Calu3 (cell line): ENCODE results near the gene PREX1. TPM values are rescaled to one million over a fixed set of nuclear protein-coding genes. Genes with fewer than 3 reads are reported as not detected.

Experiments
- BruUV-seq: library from RNA; stranded (reverse); fragments of 400-500 nt; replicated peaks from 2 replicates; lab custom pipeline; 2021; lab: Mats Ljungman, UMichigan
- CTCF ChIA-PET: fragments of 300-600 bp; sonication (Branson Sonifier 250); formaldehyde crosslinking; loops from one replicate; lab custom pipeline; 2022; ENCODE audit warnings: antibody characterized with exemption; lab: Charles Lee
- DNase-seq: peaks from one replicate; pipeline ENCODE4 v3.0.0; 2022
- H3K27ac Mint-ChIP-seq: one replicate; pipeline ENCODE4 v1.8.0; 2022; ENCODE audit warnings: mixed read lengths; ENCODE audit not compliant: unreplicated experiment
- H3K27me3 Mint-ChIP-seq: one replicate; pipeline ENCODE4 v1.8.0; 2022; ENCODE audit warnings: mixed read lengths; ENCODE audit not compliant: unreplicated experiment
- H3K36me3 Mint-ChIP-seq: one replicate; pipeline ENCODE4 v1.8.0; 2022; ENCODE audit warnings: mild to moderate bottlenecking, moderate library complexity, mixed read lengths; ENCODE audit not compliant: insufficient read depth, unreplicated experiment
- H3K4me1 Mint-ChIP-seq: one replicate; pipeline ENCODE4 v1.8.0; 2022; ENCODE audit warnings: mild to moderate bottlenecking, low read depth, mixed read lengths; ENCODE audit not compliant: unreplicated experiment
- H3K4me3 Mint-ChIP-seq: one replicate; pipeline ENCODE4 v1.8.0; 2022; ENCODE audit warnings: mild to moderate bottlenecking, low read depth, moderate library complexity, mixed read lengths; ENCODE audit not compliant: unreplicated experiment
- H3K9me3 Mint-ChIP-seq: one replicate; pipeline ENCODE4 v1.8.0; 2022; ENCODE audit warnings: low read depth, mixed read lengths; ENCODE audit not compliant: unreplicated experiment
- intact Hi-C: fragments of 100-400 bp; cut with micrococcal nuclease; formaldehyde crosslinking; loops from one replicate; pipeline ENCODE4 v1.10.0; 2022; ENCODE audit not compliant: unreplicated experiment
- total RNA-seq: library from RNA; stranded (reverse); gene quantifications from 2 replicates; pipeline ENCODE4 v1.2.3, GENCODE V29; 2022
- TF ChIP-seq, protein P1 (sequence below): fragments of 200-600 bp; IDR thresholded peaks from one replicate; pipeline ENCODE4 v1.8.0; 2022; ENCODE audit warnings: antibody characterized with exemption; ENCODE audit not compliant: unreplicated experiment

PREX1 gene
- total RNA-seq, 1 experiment from 2014 or later = 0.31 TPM

DNA sequence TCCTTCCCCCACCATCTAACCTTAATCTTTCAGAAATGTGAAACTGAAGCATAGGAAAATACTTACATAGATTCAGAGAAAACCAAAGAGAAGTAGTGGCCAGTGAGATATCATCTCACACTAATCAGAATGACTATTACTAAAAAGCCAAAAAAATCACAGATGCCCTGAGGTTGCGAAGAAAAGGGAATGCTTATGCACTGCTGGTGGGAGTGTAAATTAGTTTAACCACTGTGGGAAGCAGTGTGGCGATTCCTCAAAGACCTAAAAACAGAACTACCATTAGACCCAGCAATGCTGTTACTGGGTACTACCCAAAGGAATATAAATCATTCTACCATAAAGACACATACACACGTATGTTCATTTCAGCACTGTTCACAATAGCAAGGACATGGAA, 9.2 kb upstream of the PREX1 start:
- intact Hi-C loops = no loop called here
- Mint-ChIP-seq H3K9me3 (no peaks in the 10 kb centered on the region), H3K27me3 (peaks cover 58% of the 10 kb centered on the region), H3K4me1 (peaks cover 8% of the 10 kb centered on the region), H3K36me3 (no peaks in the 10 kb centered on the region), H3K27ac (no peak overlapping the region), H3K4me3 (no peak overlapping the region)
- DNase-seq = no peak
- no TSS peak for BruUV-seq
- CTCF ChIA-PET = interaction anchor here (0.7 kb wide), 1 partner anchor 43 kb away, joined by 5 read pairs; no protein-coding TSS in a partner anchor
- TF ChIP-seq, protein P1, sequence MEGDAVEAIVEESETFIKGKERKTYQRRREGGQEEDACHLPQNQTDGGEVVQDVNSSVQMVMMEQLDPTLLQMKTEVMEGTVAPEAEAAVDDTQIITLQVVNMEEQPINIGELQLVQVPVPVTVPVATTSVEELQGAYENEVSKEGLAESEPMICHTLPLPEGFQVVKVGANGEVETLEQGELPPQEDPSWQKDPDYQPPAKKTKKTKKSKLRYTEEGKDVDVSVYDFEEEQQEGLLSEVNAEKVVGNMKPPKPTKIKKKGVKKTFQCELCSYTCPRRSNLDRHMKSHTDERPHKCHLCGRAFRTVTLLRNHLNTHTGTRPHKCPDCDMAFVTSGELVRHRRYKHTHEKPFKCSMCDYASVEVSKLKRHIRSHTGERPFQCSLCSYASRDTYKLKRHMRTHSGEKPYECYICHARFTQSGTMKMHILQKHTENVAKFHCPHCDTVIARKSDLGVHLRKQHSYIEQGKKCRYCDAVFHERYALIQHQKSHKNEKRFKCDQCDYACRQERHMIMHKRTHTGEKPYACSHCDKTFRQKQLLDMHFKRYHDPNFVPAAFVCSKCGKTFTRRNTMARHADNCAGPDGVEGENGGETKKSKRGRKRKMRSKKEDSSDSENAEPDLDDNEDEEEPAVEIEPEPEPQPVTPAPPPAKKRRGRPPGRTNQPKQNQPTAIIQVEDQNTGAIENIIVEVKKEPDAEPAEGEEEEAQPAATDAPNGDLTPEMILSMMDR = no peak

DNA sequence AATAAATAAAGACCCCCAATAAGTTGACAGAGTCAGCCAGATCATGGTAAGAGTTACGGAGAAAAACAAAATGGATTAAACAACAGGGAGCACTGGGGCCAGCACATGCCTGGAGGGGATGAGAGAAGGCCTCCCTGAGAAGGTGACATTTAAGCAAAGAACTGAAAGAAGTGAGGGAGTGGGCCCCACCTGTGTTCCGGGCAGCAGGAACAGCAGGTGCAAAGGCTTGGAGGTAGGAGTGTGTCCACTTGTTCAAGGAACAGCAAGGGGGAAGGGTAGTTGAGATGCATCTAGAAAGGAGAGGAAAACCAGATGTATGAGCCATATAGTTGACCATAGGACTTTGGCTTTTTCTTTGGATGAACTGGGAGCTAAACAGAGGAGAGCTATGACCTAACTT, 7.6 kb upstream of the PREX1 start:
- H3K27ac Mint-ChIP-seq = no peak overlapping the region
- H3K4me3 Mint-ChIP-seq = no peak overlapping the region
- no peak for DNase-seq
- intact Hi-C loops = no loop called here
- no TSS peak for BruUV-seq
- H3K36me3 Mint-ChIP-seq = no peaks in the 10 kb centered on the region
- H3K4me1 Mint-ChIP-seq = peaks cover 14% of the 10 kb centered on the region
- H3K9me3 Mint-ChIP-seq = no peaks in the 10 kb centered on the region
- TF ChIP-seq, protein P1 = no peak
- H3K27me3 Mint-ChIP-seq = peaks cover 66% of the 10 kb centered on the region
- CTCF ChIA-PET = no interaction called here

DNA sequence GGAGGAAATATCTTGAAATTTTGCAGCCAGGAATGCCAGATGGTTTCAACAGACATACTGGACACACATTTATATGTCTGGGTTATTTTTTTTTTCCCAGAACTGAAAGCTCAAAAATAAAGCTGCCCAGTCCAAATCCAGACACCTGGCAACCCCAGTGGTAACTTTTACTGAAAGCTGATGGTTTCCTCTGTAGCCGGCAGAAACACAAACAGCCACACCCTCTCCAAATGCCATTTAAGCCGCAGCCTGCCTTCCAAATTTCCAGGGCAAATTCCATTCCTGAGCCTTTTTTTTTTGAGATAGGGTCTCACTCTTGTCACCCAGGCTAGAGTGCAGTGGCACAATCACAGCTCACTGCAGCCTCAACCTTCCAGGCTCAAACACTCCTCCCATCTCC, 6.5 kb upstream of the PREX1 start:
- intact Hi-C loops = no loop called here
- Mint-ChIP-seq H3K4me1 (peaks cover 14% of the 10 kb centered on the region), H3K4me3 (no peak overlapping the region), H3K27me3 (peaks cover 70% of the 10 kb centered on the region), H3K9me3 (no peaks in the 10 kb centered on the region), H3K27ac (no peak overlapping the region), H3K36me3 (no peaks in the 10 kb centered on the region)
- TF ChIP-seq, protein P1 = no peak
- CTCF ChIA-PET = interaction anchor here (0.8 to 1.5 kb wide), 2 partner anchors 54 to 177 kb away, joined by 3 to 4 read pairs; no protein-coding TSS in a partner anchor
- DNase-seq = no peak
- BruUV-seq = no TSS peak

DNA sequence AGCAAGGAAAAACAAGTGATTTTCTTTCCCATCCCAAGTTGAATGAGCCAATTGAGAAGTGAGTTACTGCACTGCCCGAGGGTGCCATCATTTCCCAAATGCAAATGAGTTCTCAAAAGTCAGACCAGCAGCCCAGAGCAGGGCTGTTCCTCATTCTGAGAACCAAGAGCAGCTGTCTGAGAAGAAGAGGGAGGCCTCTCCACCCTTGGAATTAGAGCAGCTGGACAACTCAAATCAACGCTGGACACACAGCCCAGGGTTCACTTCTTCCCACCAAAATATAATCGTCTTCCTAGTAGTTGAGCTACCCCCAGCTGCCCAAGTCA, 4.6 kb upstream of the PREX1 start:
- intact Hi-C loops = no loop called here
- H3K4me1 Mint-ChIP-seq = peaks cover 14% of the 10 kb centered on the region
- TF ChIP-seq, protein P1 = no peak
- H3K4me3 Mint-ChIP-seq = no peak overlapping the region
- BruUV-seq = no TSS peak
- peaks cover 7% of the 10 kb centered on the region for H3K36me3 Mint-ChIP-seq
- DNase-seq = no peak
- H3K27ac Mint-ChIP-seq = no peak overlapping the region
- peaks cover 72% of the 10 kb centered on the region for H3K27me3 Mint-ChIP-seq
- H3K9me3 Mint-ChIP-seq = no peaks in the 10 kb centered on the region
- CTCF ChIA-PET = interaction anchor here (0.6 to 0.9 kb wide), 2 partner anchors 65 to 1113 kb away, joined by 3 to 4 read pairs; no protein-coding TSS in a partner anchor
